Measurements from ENCODE around the gene ZNF516.

DNA sequence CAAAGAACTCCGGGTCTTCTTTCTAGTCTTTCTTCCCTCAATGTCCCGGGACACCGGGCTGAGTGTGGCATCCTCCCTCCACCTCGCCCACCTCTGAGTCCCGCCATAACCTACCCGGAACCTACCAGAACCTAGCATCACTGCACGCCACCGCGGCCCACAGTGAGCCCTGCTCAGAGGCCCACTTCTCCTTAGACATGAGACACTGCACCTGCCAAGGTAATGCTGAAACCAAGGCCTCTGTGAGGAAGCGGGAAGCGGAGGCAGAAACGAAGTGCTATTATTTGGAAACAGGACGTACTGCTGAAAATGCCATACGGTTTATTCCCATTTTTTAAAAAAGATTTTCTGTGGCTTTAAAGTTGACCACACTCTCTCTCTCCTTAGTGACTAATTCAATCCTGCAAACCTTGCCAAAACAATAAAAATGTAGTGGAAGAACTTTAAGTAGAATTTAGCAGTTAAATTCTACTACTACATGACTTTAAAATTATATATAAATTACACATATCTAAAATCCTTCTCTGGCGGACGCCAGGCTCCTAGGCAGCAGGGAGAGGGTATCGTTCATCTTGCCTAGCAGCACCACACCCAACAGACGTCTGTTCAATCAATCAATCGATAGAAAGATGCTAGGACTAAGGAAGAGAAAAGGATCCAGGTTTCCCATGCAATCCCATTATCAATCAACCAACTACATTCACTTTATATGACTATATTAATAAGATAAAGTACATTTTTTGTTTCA, 82.0 kb downstream of the ZNF516 start:
- TF ChIP-seq EZH2 (IDR thresholded peaks at IDR 0.05; ENCODE audit: insufficient read depth, poor library complexity, severe bottlenecking) (no peak), EZH2phosphoT487 (IDR thresholded peaks at IDR 0.05; ENCODE audit: insufficient read depth, low read depth) (no peak)

All from GM23248 (cell line).